Heart left ventricle (tissue), 16 donors: Measurements from ENCODE around the gene ANKRD18A. TPM values are rescaled to one million over a fixed set of nuclear protein-coding genes. Genes with fewer than 3 reads are reported as not detected.

ENCODE experiments used
- ATAC-seq, 4 donors: fragments of 200-7000 bp; cut with Tn5 transposase; one replicate each; pipeline ENCODE4 v1.9.1; 2020 to 2022; ENCODE audit warnings: moderate library complexity in 4 of 4, mild to moderate bottlenecking in 3 of 4, moderate number of reproducible peaks in 1 of 4
- DNase-seq, 5 donors: peaks; one replicate each; pipeline ENCODE4 v3.0.0-alpha.2; 2020
- H3K27ac ChIP-seq, 12 donors: fragments of 200-600 bp; sonication (generic) in 4 of 12; one replicate each; pipeline versions ENCODE4 v1.5.0 to v1.8.0; 2016 to 2022; ENCODE audit warnings: mild to moderate bottlenecking in 2 of 12
- H3K27me3 ChIP-seq, 9 donors: fragments of 200-600 bp; sonication (generic) in 2 of 9; one replicate each; pipeline versions ENCODE4 v1.5.1 to v1.8.0; 2016 to 2022; ENCODE audit warnings: mild to moderate bottlenecking in 3 of 9
- H3K36me3 ChIP-seq, 9 donors: fragments of 200-600 bp; sonication (generic) in 2 of 9; one replicate each; pipeline versions ENCODE4 v1.5.0 to v1.8.0; 2018 to 2022; ENCODE audit warnings: mild to moderate bottlenecking in 2 of 9
- H3K4me1 ChIP-seq, 12 donors: fragments of 200-600 bp; sonication (generic) in 4 of 12; one replicate each; pipeline versions ENCODE4 v1.5.0 to v1.8.0; 2016 to 2022; ENCODE audit warnings: mild to moderate bottlenecking in 3 of 12
- H3K4me3 ChIP-seq, 12 donors: fragments of 200-600 bp; sonication (generic) in 4 of 12; one replicate each; pipeline versions ENCODE4 v1.5.0 to v1.8.0; 2017 to 2022; ENCODE audit warnings: mild to moderate bottlenecking in 9 of 12, moderate library complexity in 4 of 12
- H3K9me3 ChIP-seq, 12 donors: fragments of 200-600 bp; sonication (generic) in 4 of 12; one replicate each; pipeline versions ENCODE4 v1.5.0 to v1.8.0; 2016 to 2022; ENCODE audit warnings: mild to moderate bottlenecking in 1 of 12
- POLR2A ChIP-seq, 2 donors: fragments of 450-650 bp; IDR thresholded peaks; one replicate each; pipeline ENCODE4 v1.6.1; 2017; ENCODE audit warnings: antibody characterized with exemption in 2 of 2, mild to moderate bottlenecking in 2 of 2, moderate library complexity in 2 of 2
- WGBS, 4 donors: extraction: QIAGEN DNeasy Blood & Tissue Kit in 2 of 4; methylation state at CpG; one replicate each; pipeline versions ENCODE4 v1.1.5 to v1.1.7; 2013 to 2018; 5-methylcytosine and 5-hydroxymethylcytosine counted together
- intact Hi-C, 10 donors: fragments of 100-400 bp; cut with DNase I; formaldehyde crosslinking; loops; one replicate each; pipeline versions ENCODE4 v1.11.1 to v1.14.2; 2022
- polyA plus RNA-seq, 2 donors: library from polyadenylated mRNA; stranded (reverse); fragments of 200-250 nt; gene quantifications; one replicate each; pipeline ENCODE4 v1.2.3, GENCODE V29; 2013
- total RNA-seq, 9 donors: library from RNA; depleted of rRNA in 2 of 9; stranded (reverse); fragments of >200 nt in 2 of 9; fragmentation: NEBNext Ultra II Directional in 3 of 9; extraction: Animal tissue kit (Norgen Biotek cat#: 25700) in 3 of 9; gene quantifications; one replicate each; pipeline versions ENCODE4 v1.1.0 to v1.2.4, GENCODE V29; 2016 to 2023
- TF ChIP-seq, protein P1 (sequence below), 12 donors: fragments of 200-600 bp; sonication (generic) in 4 of 12; IDR thresholded peaks; one replicate each; pipeline versions ENCODE4 v1.5.0 to v1.8.0; 2018 to 2022; ENCODE audit warnings: antibody characterized with exemption in 12 of 12, mild to moderate bottlenecking in 5 of 12
- donor health status: ischemic (EF 13 %, LVEDD 7.1; RV severe dilation, severe dysfunction).
- donor health status: healthy with polysubstance abuse.
- donor health status: DM: no; HTN: yes; CAD: no.
- donor health status: DM: no; HTN: no; CAD: no.
- donor health status: ischemic (EF 25% LVEDD 6.9; RV normal size, moderate dysfunction).
- donor health status: ischemic (EF 25% LVEDD 5.7; RV mildly dilated, moderate dysfunction).
- donor health status: healthy.
- donor health status: DM: yes; HTN: yes; CAD: no.
- donor health status: ischemic (EF 35%, LVEDD 5.7; RV mildly dilated, moderate dysfunction).
- donor health status: nonischemic (EF 11% LVEDD 7.7; RV severe dilation, severe dysfunction).
- donor health status: DM: yes; HTN: yes; CAD: no.
- donor health status: PGD.
- donor health status: ischemic (EF 29% LVEDD 5.4; RV normal size, mild dysfunction).
- donor health status: nonischemic (EF 23%, LVEDD 6.1; RV moderate dilation, normal function).

ANKRD18A gene
- total and polyA plus RNA-seq, 11 donors = 0.20 to 6.8 (median 2.2) TPM

DNA sequence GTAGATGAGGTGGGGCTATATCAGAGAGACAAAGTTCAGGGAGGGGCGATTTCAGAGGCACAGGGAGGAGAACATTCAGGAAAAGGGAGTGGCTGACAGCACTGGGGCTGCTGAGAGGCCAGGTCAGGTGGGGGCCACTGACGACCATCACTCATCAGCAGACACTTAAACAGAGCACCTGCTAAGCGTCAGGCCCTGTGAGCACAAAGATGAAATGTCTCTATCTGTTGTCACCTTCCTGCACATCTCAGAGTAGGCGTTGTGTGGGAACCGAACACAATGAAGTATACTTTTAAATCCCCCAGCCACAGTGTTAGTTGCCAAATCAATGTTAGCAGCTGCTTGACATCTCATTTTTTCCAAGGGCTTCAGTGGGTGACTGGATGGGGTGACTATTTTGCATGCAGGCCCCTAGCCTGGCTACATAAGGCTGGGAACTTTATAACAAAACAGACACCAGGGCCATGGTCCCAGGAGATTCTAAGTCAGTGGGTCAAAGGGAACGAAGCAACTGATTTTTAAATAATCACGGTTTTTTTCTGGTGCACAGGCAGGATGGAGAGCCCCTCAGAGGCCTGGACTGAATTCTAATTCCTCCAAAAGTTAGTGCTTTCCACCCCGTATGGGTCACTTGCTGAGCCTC, 31.1 kb upstream of the ANKRD18A start:
- H3K4me3 ChIP-seq = peak overlapping the region in 5 of 12 donors; percentile 15 to 48 (median 41)
- H3K36me3 ChIP-seq = no peaks in the 10 kb centered on the region
- intact Hi-C loops = loop anchor here in 4 of 10 donors (10.0 kb wide), 2 partner anchors 53 to 57 kb away; no protein-coding TSS in a partner anchor
- peaks cover 0 to 23% (median 0%) of the 10 kb centered on the region in 12 donors for H3K4me1 ChIP-seq
- H3K27me3 ChIP-seq = peaks cover 0 to 5% (median 0%) of the 10 kb centered on the region in 9 donors
- DNase-seq (peak in 2 of 5 donors; percentile 41 to 61), ATAC-seq (peak; percentile 6 to 74 (median 56))
- TF ChIP-seq, protein P1, sequence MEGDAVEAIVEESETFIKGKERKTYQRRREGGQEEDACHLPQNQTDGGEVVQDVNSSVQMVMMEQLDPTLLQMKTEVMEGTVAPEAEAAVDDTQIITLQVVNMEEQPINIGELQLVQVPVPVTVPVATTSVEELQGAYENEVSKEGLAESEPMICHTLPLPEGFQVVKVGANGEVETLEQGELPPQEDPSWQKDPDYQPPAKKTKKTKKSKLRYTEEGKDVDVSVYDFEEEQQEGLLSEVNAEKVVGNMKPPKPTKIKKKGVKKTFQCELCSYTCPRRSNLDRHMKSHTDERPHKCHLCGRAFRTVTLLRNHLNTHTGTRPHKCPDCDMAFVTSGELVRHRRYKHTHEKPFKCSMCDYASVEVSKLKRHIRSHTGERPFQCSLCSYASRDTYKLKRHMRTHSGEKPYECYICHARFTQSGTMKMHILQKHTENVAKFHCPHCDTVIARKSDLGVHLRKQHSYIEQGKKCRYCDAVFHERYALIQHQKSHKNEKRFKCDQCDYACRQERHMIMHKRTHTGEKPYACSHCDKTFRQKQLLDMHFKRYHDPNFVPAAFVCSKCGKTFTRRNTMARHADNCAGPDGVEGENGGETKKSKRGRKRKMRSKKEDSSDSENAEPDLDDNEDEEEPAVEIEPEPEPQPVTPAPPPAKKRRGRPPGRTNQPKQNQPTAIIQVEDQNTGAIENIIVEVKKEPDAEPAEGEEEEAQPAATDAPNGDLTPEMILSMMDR (IDR thresholded peaks at IDR 0.05) = no peak
- TF ChIP-seq POLR2A (IDR thresholded peaks at IDR 0.05) = no peak
- no peaks in the 10 kb centered on the region for H3K9me3 ChIP-seq
- H3K27ac ChIP-seq = peak overlapping the region in 11 of 12 donors; percentile 5 to 94 (median 76)
- 19 to 24% (median 21%) methylated on average over 8 of the region's 8 CpGs for WGBS, 4 donors

- intact Hi-C loops = loop anchor here in 4 of 10 donors (10.0 kb wide), 2 partner anchors 54 to 56 kb away; no protein-coding TSS in a partner anchor
- Histone ChIP-seq H3K4me1 (peaks cover 0 to 21% (median 0%) of the 10 kb centered on the region in 12 donors), H3K27ac (peak overlapping the region in 11 of 12 donors; percentile 8 to 94 (median 76)), H3K36me3 (no peaks in the 10 kb centered on the region), H3K9me3 (no peaks in the 10 kb centered on the region), H3K27me3 (peaks cover 0 to 5% (median 0%) of the 10 kb centered on the region in 9 donors), H3K4me3 (peak overlapping the region in 9 of 12 donors; percentile 0 to 48 (median 28))
- ATAC-seq (no peak), DNase-seq (no peak)
- WGBS, 4 donors = 56 to 79% (median 73%) methylated on average over 8 of the region's 8 CpGs
- TF ChIP-seq, protein P1 (IDR thresholded peaks at IDR 0.05) = no peak
- no peak for TF ChIP-seq POLR2A (IDR thresholded peaks at IDR 0.05)
Observed at GRCh38 chr9:38650564-38650963, 30.2 kb upstream of the ANKRD18A start.

- DNase-seq = peak in 4 of 5 donors; percentile 37 to 74 (median 52)
- Histone ChIP-seq H3K9me3 (no peaks in the 10 kb centered on the region), H3K27ac (peak overlapping the region; percentile 8 to 94 (median 75)), H3K4me1 (peaks cover 0 to 18% (median 0%) of the 10 kb centered on the region in 12 donors), H3K36me3 (no peaks in the 10 kb centered on the region), H3K4me3 (peak overlapping the region in 8 of 12 donors; percentile 0 to 48 (median 34)), H3K27me3 (no peaks in the 10 kb centered on the region)
- WGBS, 4 donors = 49 to 64% (median 56%) methylated on average over 8 of the region's 8 CpGs
- peak; percentile 81 to 89 (median 83) for ATAC-seq
- intact Hi-C loops = loop anchor here in 5 of 10 donors (10.0 kb wide), 2 partner anchors 55 kb away; no protein-coding TSS in a partner anchor
- TF ChIP-seq, protein P1 (IDR thresholded peaks at IDR 0.05) = no peak
- no peak for TF ChIP-seq POLR2A (IDR thresholded peaks at IDR 0.05)
Observed at GRCh38 chr9:38649731-38650363, 29.5 kb upstream of the ANKRD18A start.

GRCh38 chr9:38644601-38645000, 24.2 kb upstream of the ANKRD18A start:
- H3K4me3 ChIP-seq = no peak overlapping the region
- no peak overlapping the region for H3K27ac ChIP-seq
- TF ChIP-seq POLR2A (IDR thresholded peaks at IDR 0.05) = no peak
- TF ChIP-seq, protein P1 (IDR thresholded peaks at IDR 0.05) = no peak
- intact Hi-C loops = loop anchor here in 1 of 10 donors (10.0 kb wide), 1 partner anchor 60 kb away; no protein-coding TSS in a partner anchor
- ATAC-seq (no peak), DNase-seq (no peak)
- peaks cover 0 to 5% (median 0%) of the 10 kb centered on the region in 12 donors for H3K4me1 ChIP-seq
- WGBS, 4 donors = 10 to 43% (median 26%) methylated on average over 2 of the region's 2 CpGs
- H3K27me3 ChIP-seq = peaks cover 0 to 3% (median 0%) of the 10 kb centered on the region in 9 donors
- no peaks in the 10 kb centered on the region for H3K36me3 ChIP-seq
- no peaks in the 10 kb centered on the region for H3K9me3 ChIP-seq
